Mammary epithelial cell (primary cell): Measurements from ENCODE around the gene NAGPA.

ENCODE experiments used
- EZH2 ChIP-seq: IDR thresholded peaks from 2 replicates; pipeline ENCODE4 v1.6.1; 2012; ENCODE audit warnings: low read length, inconsistent platforms, borderline replicate concordance
- TF ChIP-seq, protein P1 (sequence below), 2 donors: IDR thresholded peaks in 1 of 2; conservative IDR thresholded peaks in 1 of 2; 2 replicates each; pipeline ENCODE4 v1.5.1; 2011 to 2012; ENCODE audit warnings: inconsistent platforms in 2 of 2, low read length in 2 of 2, mild to moderate bottlenecking in 2 of 2, control low read depth in 1 of 2, low read depth in 1 of 2; ENCODE audit not compliant: insufficient read depth in 1 of 2; ENCODE audit errors: extremely low read depth in 1 of 2

DNA sequence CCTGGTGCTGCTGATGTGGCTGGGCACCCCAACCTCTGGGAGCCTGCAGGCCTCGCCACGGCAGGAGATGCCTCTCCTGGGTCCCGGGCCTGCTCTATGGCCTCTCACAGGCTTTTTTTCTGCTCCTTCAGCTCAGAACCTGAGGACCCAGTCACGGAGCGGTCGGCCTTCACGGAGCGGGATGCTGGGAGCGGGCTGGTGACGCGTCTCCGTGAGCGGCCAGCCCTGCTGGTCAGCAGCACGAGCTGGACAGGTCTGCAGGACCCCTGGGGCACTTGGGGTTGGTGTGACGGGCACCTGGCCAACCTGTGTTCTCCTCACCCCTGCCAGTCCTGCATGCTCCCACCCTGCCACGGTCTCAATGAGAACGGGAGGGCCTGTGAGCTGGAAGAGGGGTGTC, 44.9 kb upstream of the NAGPA start:
- TF ChIP-seq, protein P1, sequence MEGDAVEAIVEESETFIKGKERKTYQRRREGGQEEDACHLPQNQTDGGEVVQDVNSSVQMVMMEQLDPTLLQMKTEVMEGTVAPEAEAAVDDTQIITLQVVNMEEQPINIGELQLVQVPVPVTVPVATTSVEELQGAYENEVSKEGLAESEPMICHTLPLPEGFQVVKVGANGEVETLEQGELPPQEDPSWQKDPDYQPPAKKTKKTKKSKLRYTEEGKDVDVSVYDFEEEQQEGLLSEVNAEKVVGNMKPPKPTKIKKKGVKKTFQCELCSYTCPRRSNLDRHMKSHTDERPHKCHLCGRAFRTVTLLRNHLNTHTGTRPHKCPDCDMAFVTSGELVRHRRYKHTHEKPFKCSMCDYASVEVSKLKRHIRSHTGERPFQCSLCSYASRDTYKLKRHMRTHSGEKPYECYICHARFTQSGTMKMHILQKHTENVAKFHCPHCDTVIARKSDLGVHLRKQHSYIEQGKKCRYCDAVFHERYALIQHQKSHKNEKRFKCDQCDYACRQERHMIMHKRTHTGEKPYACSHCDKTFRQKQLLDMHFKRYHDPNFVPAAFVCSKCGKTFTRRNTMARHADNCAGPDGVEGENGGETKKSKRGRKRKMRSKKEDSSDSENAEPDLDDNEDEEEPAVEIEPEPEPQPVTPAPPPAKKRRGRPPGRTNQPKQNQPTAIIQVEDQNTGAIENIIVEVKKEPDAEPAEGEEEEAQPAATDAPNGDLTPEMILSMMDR (conservative IDR thresholded peaks at IDR 0.05 in 1 of 2, IDR thresholded peaks at IDR 0.05 in 1 of 2; ENCODE audit: extremely low read depth in 1 of 2, insufficient read depth in 1 of 2, low read depth in 1 of 2, low read length in 2 of 2): no peak
- no peak for TF ChIP-seq EZH2
